NCI-H345 (cell line): ENCODE data around the gene HARS2.
"Not testable (repeated sequence)": the region's sequence is repeated elsewhere in the genome, so short reads cannot be mapped to it uniquely, and the experiment has no call there.

ENCODE experiments used
- DNase-seq: peaks from one replicate; lab custom pipeline; 2025; lab: John Stamatoyannopoulos, UW

HARS2 gene, protein sequence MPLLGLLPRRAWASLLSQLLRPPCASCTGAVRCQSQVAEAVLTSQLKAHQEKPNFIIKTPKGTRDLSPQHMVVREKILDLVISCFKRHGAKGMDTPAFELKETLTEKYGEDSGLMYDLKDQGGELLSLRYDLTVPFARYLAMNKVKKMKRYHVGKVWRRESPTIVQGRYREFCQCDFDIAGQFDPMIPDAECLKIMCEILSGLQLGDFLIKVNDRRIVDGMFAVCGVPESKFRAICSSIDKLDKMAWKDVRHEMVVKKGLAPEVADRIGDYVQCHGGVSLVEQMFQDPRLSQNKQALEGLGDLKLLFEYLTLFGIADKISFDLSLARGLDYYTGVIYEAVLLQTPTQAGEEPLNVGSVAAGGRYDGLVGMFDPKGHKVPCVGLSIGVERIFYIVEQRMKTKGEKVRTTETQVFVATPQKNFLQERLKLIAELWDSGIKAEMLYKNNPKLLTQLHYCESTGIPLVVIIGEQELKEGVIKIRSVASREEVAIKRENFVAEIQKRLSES

DNA sequence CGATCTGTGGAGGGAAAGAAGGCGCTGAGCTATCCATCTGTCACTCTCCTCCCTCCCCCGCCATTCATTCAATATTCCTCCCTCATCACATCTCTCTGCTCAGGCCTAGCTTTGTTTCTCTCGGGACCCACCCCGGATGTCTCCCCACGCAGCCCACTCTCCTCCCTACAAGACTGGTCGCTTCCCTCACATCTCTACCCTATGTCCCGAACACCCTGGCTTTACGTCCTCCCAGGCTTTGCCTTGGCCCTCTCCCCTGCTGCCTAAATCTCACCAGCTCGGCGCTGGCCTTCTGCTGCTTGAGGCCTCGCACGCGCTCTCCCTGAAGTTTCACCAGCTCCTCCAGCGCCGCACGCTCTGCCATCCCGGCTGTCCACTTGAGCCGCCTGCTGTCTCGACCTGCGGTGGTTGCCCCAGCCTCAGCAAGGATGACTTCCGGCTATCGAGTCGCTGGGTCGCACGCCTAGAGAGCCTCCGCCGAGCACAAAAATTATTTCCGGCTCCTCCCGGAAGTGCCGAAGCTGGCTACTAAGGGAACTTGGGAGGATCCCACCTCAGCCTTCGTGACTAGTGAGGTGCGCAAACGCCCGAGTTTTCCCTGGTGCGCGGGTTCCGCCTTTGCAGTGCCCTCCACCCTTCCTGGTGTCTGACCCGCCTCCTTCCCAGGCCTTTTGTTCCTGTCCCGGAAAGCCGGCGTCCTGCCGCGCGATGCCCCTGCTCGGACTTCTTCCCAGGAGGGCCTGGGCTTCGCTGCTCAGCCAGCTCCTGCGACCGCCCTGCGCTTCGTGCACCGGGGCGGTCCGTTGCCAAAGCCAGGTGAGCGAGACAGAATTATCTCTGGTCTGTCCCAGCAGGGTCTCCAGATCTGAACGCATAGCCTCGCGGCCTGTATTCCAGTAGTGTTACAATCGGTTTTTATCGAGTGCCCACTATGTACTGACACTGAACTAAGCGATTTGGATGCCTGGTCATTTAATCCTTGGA, at the start of gene HARS2, which contains the start of gene HARS1:
Gene HARS2, plus strand, starts transcription at position 515 of the 984 bp plus-strand sequence. Its CDS starts 194 bp downstream, at position 709.
Gene HARS1, minus strand, starts transcription at position 430 of the 984 bp plus-strand sequence. Its CDS starts 66 bp downstream, at position 364.
- peak; percentile 95 for DNase-seq

DNA sequence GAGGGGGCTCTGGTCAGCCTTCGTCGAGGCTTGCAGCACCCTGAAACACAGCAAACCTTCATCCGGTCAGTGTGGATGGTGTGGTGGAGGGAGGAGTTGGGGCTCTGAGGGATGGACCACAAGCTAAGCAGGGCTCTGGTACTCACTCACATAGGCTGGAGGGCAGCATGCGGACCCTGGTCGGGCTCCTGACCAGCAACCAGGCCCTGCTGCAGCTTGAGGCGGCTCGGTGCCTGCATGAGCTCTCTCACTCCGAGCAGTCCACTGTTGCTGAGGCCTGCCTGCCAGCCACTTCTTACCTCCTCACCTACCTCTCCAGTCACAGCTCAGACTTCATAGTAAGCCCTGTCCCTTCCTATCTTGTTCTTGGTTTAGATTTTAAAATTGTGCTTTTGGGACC, 49.5 kb upstream of the HARS2 start:
- DNase-seq, result no peak

DNA sequence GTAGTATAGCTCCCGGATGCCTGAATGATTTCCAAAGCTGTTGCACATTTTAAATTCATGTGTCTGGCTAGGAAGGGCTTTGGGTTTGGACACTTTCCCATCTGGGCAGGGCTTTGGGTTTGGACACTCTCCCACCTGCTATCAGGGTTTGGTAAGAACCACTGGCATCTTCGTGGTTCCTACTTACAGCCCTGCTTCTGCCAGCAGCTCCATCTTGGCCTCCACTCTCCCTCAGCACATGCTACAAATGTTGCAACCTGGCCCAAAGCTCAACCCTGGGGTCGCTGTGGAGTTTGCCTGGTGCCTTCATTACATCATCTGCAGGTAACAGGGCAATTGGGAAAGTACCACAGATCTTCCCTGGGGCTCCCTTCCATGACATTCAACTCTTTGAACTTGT, 48.5 kb upstream of the HARS2 start:
- no peak for DNase-seq

- no peak for DNase-seq
Measured at GRCh38 chr5:140647042-140647419, 44.2 kb upstream of the HARS2 start.

- DNase-seq, result no peak
Measured at GRCh38 chr5:140658870-140659269, 32.4 kb upstream of the HARS2 start.

GRCh38 chr5:140660371-140660770, 30.9 kb upstream of the HARS2 start:
- DNase-seq, result not testable (repeated sequence)

GRCh38 chr5:140664030-140664358, 27.3 kb upstream of the HARS2 start:
- no peak for DNase-seq

- peak; percentile 96 for DNase-seq
Measured at GRCh38 chr5:140664359-140665119, 26.7 kb upstream of the HARS2 start, which contains the start of gene WDR55. Gene WDR55 (plus strand): TSS chr5:140664904. CDS start chr5:140664913, 9 bp downstream.

DNA sequence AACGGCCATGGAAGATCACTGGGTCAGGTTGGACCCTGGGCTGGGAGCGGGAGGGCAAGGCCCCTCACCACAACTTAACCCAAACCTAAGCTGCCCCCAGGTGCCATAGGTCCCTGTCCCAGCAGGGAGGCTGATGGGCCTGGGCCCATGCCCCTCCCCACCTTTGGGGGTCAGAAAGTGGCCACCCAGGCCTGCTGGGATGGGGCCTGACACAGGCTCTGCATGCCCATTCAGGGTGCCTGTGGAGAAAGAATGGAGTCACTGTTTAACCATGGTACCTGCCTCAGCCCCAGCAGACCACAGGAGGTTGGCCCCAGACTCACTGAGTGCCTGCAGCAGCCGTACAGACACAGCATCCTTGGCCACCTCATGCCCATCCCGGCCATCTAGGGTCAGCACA, 20.2 kb upstream of the HARS2 start:
- not testable (repeated sequence) for DNase-seq

GRCh38 chr5:140671472-140672125, 19.7 kb upstream of the HARS2 start:
- DNase-seq, result no peak

- DNase-seq, result peak; percentile 1
Measured at GRCh38 chr5:140672455-140673186, 18.6 kb upstream of the HARS2 start.

- DNase-seq, result no peak
Measured at GRCh38 chr5:140673187-140673976, 17.9 kb upstream of the HARS2 start, which contains the start of gene DND1. Gene DND1 (minus strand): TSS chr5:140673576. CDS start chr5:140673542, 34 bp downstream.

GRCh38 chr5:140674211-140674610, 17.0 kb upstream of the HARS2 start:
- no peak for DNase-seq

DNA sequence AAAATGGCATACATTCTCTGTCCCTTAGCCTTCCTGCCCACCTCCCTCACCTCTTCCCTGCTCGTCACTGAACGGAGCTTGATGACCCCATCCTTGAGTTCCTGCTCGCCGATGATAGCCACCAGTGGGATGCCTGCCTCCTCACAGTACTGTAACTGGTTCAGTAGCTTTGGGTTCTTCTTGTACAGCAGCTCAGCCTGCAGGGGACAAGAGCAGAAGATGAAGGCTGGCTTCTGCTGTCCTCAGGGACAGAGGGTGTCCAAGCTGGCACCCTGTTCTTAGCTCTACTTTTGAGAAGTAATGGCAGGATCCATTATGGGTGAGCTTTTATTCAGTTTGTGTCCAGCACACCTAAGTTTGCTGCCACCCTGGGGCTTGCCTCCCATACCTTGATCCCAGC, 16.6 kb upstream of the HARS2 start:
- DNase-seq, result no peak

- DNase-seq, result no peak
Measured at GRCh38 chr5:140677947-140678346, 13.3 kb upstream of the HARS2 start.

DNA sequence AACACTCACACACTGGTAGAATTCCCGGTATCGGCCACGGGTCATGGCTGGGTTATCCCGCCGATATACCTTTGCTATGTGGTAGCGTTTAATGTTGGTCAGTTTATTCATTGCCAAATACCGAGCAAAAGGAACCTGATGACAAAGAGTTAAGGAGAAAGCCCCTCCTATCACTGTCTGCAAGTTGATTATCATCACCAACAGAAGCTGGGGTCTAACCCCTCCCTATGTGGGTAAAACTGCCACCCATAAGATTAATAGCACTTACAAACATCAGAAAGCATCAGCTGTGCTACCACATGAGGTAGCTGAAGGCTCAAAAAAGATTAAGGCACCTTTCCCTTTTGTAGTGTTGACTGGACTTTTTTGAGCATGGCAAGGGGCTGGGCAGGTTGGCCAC, 12.3 kb upstream of the HARS2 start:
- no peak for DNase-seq

GRCh38 chr5:140690376-140690932, 801 bp upstream of the HARS2 start:
- no peak for DNase-seq

GRCh38 chr5:140694276-140694675, 3.0 kb downstream of the HARS2 start:
- no peak for DNase-seq

DNA sequence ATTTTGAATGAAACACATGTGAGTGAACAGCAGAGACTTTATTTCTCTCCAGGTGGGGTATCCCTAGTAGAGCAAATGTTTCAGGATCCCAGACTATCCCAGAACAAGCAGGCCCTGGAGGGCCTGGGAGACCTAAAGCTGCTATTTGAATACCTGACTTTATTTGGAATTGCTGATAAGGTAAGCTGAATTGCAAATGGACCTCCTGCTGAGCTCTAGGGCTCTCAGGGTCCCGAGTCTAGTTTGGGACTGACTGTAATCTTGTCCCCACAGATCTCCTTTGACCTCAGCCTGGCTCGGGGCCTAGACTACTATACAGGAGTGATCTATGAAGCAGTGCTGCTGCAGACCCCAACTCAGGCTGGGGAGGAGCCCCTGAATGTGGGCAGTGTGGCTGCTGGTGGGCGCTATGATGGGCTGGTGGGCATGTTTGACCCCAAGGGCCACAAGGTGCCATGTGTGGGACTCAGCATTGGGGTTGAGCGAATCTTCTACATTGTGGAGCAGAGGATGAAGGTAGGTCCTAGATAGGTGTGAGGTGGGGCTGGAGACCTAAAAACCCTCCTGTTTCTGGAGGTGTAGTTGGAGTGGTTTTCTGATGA, 5.7 kb downstream of the HARS2 start:
- no peak for DNase-seq
